Caco-2 (cell line): ENCODE results near the gene ZFHX3. TPM values are rescaled to one million over a fixed set of nuclear protein-coding genes. Genes with fewer than 3 reads are reported as not detected.

Experiments
- BruUV-seq: library from RNA; stranded (reverse); fragments of 400-500 nt; replicated peaks from 2 replicates; lab custom pipeline; 2021; lab: Mats Ljungman, UMichigan
- CTCF ChIA-PET: fragments of 300-600 bp; sonication (Branson Sonifier 250); formaldehyde crosslinking; loops from one replicate; lab custom pipeline; 2022; ENCODE audit warnings: antibody characterized with exemption; lab: Charles Lee
- POLR2A ChIA-PET: fragments of 300-600 bp; sonication (Branson Sonifier 250); formaldehyde crosslinking; loops from one replicate; lab custom pipeline; 2022; ENCODE audit warnings: antibody characterized with exemption; lab: Charles Lee
- DNase-seq, 2 experiments: peaks; one replicate each; pipeline versions ENCODE4 v3.0.0 to v3.0.0-alpha.2; 2020 to 2022
- H3K27me3 ChIP-seq: replicated peaks from 2 replicates; pipeline ENCODE4 v1.6.0; 2011; ENCODE audit warnings: low read length; ENCODE audit not compliant: control insufficient read depth, insufficient read depth
- H3K36me3 ChIP-seq: 2 replicates; pipeline ENCODE4 v1.5.1; 2011; ENCODE audit warnings: low read length; ENCODE audit not compliant: control insufficient read depth, insufficient read depth
- H3K4me1 ChIP-seq: fragments of 250-450 bp; sonication (Bioruptor Pico); 2 replicates; pipeline ENCODE4 v1.5.1; 2020; ENCODE audit warnings: mild to moderate bottlenecking
- H3K4me3 ChIP-seq: 2 replicates; pipeline ENCODE4 v1.5.1; 2011; ENCODE audit warnings: low read depth, mild to moderate bottlenecking, control low read depth, low read length
- H3K9me3 ChIP-seq: fragments of 250-450 bp; sonication (Bioruptor Pico); 2 replicates; pipeline ENCODE4 v1.5.1; 2020; ENCODE audit warnings: mild to moderate bottlenecking, moderate library complexity
- H3K27ac Mint-ChIP-seq: one replicate; pipeline ENCODE4 v1.8.0; 2022; ENCODE audit warnings: mixed read lengths; ENCODE audit not compliant: unreplicated experiment
- H3K27me3 Mint-ChIP-seq: one replicate; pipeline ENCODE4 v1.8.0; 2022; ENCODE audit warnings: mixed read lengths; ENCODE audit not compliant: insufficient read depth, unreplicated experiment
- H3K36me3 Mint-ChIP-seq: one replicate; pipeline ENCODE4 v1.8.0; 2022; ENCODE audit warnings: mild to moderate bottlenecking, mixed read lengths; ENCODE audit not compliant: insufficient read depth, unreplicated experiment
- H3K4me1 Mint-ChIP-seq: one replicate; pipeline ENCODE4 v1.8.0; 2022; ENCODE audit warnings: low read depth, mixed read lengths; ENCODE audit not compliant: unreplicated experiment
- H3K4me3 Mint-ChIP-seq: one replicate; pipeline ENCODE4 v1.8.0; 2022; ENCODE audit warnings: mild to moderate bottlenecking, moderate library complexity, mixed read lengths; ENCODE audit not compliant: unreplicated experiment
- H3K9me3 Mint-ChIP-seq: one replicate; pipeline ENCODE4 v1.8.0; 2022; ENCODE audit warnings: mixed read lengths; ENCODE audit not compliant: unreplicated experiment
- CTCF ChIP-seq, 2 experiments: fragments of 200-600 bp in 1 of 2; IDR thresholded peaks; 1 replicate in 1 of 2; 2 replicates in 1 of 2; pipeline versions ENCODE4 v1.5.1 to v1.8.0; 2011 to 2022; ENCODE audit warnings: antibody characterized with exemption in 1 of 2, control low read depth in 1 of 2, inconsistent platforms in 1 of 2, low read depth in 1 of 2, low read length in 1 of 2, mild to moderate bottlenecking in 1 of 2, moderate library complexity in 1 of 2; ENCODE audit not compliant: insufficient read depth in 1 of 2, severe bottlenecking in 1 of 2, unreplicated experiment in 1 of 2
- intact Hi-C: fragments of 100-400 bp; cut with micrococcal nuclease; formaldehyde crosslinking; loops from one replicate; pipeline ENCODE4 v1.10.0; 2022; ENCODE audit not compliant: unreplicated experiment
- total RNA-seq: library from RNA; stranded (reverse); gene quantifications from 2 replicates; pipeline ENCODE4 v1.2.3, GENCODE V29; 2022

ZFHX3 gene
- total RNA-seq, 1 experiment from 2014 or later = 39.9 TPM

- Histone ChIP-seq H3K9me3 (no peaks in the 10 kb centered on the region), H3K4me3 (no peak overlapping the region), H3K36me3 (no peaks in the 10 kb centered on the region; the same call in 1 of the 2 replicates), H3K27me3 (no peaks in the 10 kb centered on the region), H3K4me1 (no peaks in the 10 kb centered on the region)
- TF ChIP-seq CTCF (IDR thresholded peaks at IDR 0.05; ENCODE audit: insufficient read depth in 1 of 2, low read depth in 1 of 2, low read length in 1 of 2, severe bottlenecking in 1 of 2, unreplicated experiment in 1 of 2) = no peak
- ChIA-PET POLR2A (no interaction called here), CTCF (no interaction called here)
- H3K4me3 Mint-ChIP-seq = no peak overlapping the region
- H3K27ac Mint-ChIP-seq = no peak overlapping the region
- H3K27me3 Mint-ChIP-seq = no peaks in the 10 kb centered on the region
- H3K4me1 Mint-ChIP-seq = no peaks in the 10 kb centered on the region
- intact Hi-C loops = no loop called here
- BruUV-seq = no TSS peak
- DNase-seq = no peak
- no peaks in the 10 kb centered on the region for H3K36me3 Mint-ChIP-seq
- no peaks in the 10 kb centered on the region for H3K9me3 Mint-ChIP-seq
These were observed 283.8 kb downstream of the ZFHX3 start for GRCh38 chr16:72764015-72764654.

- Histone ChIP-seq H3K36me3 (no peaks in the 10 kb centered on the region), H3K4me3 (no peak overlapping the region), H3K4me1 (no peaks in the 10 kb centered on the region), H3K9me3 (0 out of 2 replicates have a peak, but pooled peaks cover 9% of the 10 kb centered on the region), H3K27me3 (no peaks in the 10 kb centered on the region)
- H3K36me3 Mint-ChIP-seq = no peaks in the 10 kb centered on the region
- TF ChIP-seq CTCF (IDR thresholded peaks at IDR 0.05; ENCODE audit: insufficient read depth in 1 of 2, low read depth in 1 of 2, low read length in 1 of 2, severe bottlenecking in 1 of 2, unreplicated experiment in 1 of 2) = no peak
- DNase-seq = no peak
- BruUV-seq = no TSS peak
- ChIA-PET POLR2A (no interaction called here), CTCF (no interaction called here)
- no peaks in the 10 kb centered on the region for H3K27me3 Mint-ChIP-seq
- H3K27ac Mint-ChIP-seq = no peak overlapping the region
- no peak overlapping the region for H3K4me3 Mint-ChIP-seq
- H3K9me3 Mint-ChIP-seq = peaks cover 20% of the 10 kb centered on the region
- intact Hi-C loops = no loop called here
- H3K4me1 Mint-ChIP-seq = no peaks in the 10 kb centered on the region
These were observed 287.3 kb downstream of the ZFHX3 start for GRCh38 chr16:72760581-72760980.

DNA sequence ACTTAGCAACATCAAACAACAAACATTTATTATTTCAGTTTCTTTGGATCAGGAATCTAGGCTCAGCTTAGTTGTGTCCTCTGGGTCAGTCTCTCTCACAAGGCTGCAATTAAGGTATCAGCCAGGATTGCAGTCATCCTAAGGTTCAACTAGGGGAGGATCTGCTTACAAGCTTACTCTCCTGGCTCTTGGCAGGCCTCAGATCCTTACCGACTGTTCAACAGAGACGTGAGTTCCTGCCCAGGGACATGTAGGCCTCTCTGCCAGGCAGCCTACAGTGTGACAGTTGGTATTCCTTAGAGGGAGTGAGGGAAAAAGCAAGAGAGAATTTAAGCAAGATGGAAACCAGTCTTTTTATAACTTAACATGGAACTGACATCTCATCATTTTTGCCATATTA is 294.0 kb downstream of the ZFHX3 start:
- Histone ChIP-seq H3K27me3 (no peaks in the 10 kb centered on the region), H3K36me3 (no peaks in the 10 kb centered on the region), H3K4me1 (0 out of 2 replicates have a peak, but pooled peaks cover 8% of the 10 kb centered on the region), H3K9me3 (0 out of 2 replicates have a peak, but pooled peaks cover 9% of the 10 kb centered on the region), H3K4me3 (no peak overlapping the region)
- H3K27me3 Mint-ChIP-seq = no peaks in the 10 kb centered on the region
- no TSS peak for BruUV-seq
- intact Hi-C loops = no loop called here
- peaks cover 20% of the 10 kb centered on the region for H3K9me3 Mint-ChIP-seq
- ChIA-PET POLR2A (no interaction called here), CTCF (no interaction called here)
- no peaks in the 10 kb centered on the region for H3K36me3 Mint-ChIP-seq
- H3K27ac Mint-ChIP-seq = no peak overlapping the region
- H3K4me3 Mint-ChIP-seq = no peak overlapping the region
- H3K4me1 Mint-ChIP-seq = no peaks in the 10 kb centered on the region
- no peak for TF ChIP-seq CTCF (IDR thresholded peaks at IDR 0.05; ENCODE audit: insufficient read depth in 1 of 2, low read depth in 1 of 2, low read length in 1 of 2, severe bottlenecking in 1 of 2, unreplicated experiment in 1 of 2)
- no peak for DNase-seq
